GM12878 (cell line): ENCODE data around the gene FMNL2. TPM values are rescaled to one million over a fixed set of nuclear protein-coding genes. Genes with fewer than 3 reads are reported as not detected.

ENCODE experiments used
- ATAC-seq: fragments of 200-7000 bp; cut with Tn5 transposase; 3 replicates; pipeline ENCODE4 v1.9.1; 2020; ENCODE audit warnings: mild to moderate bottlenecking, moderate library complexity
- BruUV-seq: library from RNA; stranded (reverse); fragments of 400-500 nt; replicated peaks from 2 replicates; lab custom pipeline; 2021; lab: Mats Ljungman, UMichigan
- CTCF ChIA-PET: fragments of 300-600 bp; sonication (Branson Sonifier 250); formaldehyde crosslinking; extraction: SDS; loops from one replicate; lab custom pipeline; 2021; ENCODE audit warnings: inconsistent platforms; lab: Yijun Ruan, JAX
- POLR2A ChIA-PET: fragments of 350-600 bp; formaldehyde crosslinking; extraction: SDS; loops from one replicate; lab custom pipeline; 2021; ENCODE audit warnings: inconsistent platforms; lab: Charles Lee
- RAD21 ChIA-PET: fragments of 300-600 bp; sonication (Branson Sonifier 250); formaldehyde crosslinking; loops from one replicate; lab custom pipeline; 2023; ENCODE audit warnings: antibody characterized with exemption; ENCODE audit not compliant: unreplicated experiment; lab: Charles Lee
- SMC1A ChIA-PET: fragments of 300-600 bp; sonication (Branson Sonifier 250); formaldehyde crosslinking; loops from one replicate; lab custom pipeline; 2023; ENCODE audit not compliant: unreplicated experiment, uncharacterized antibody; lab: Charles Lee
- DNase-seq: peaks from one replicate; pipeline ENCODE4 v3.0.0-alpha.2; 2011; ENCODE audit warnings: low read depth, low spot score
- FAIRE-seq: peaks from 3 replicates; lab custom pipeline; 2011; peaks lifted over from hg19 to GRCh38; lab: Jason Lieb, UNC
- H2AFZ ChIP-seq: 2 replicates; pipeline ENCODE4 v1.6.0; 2011; ENCODE audit warnings: low read depth, low read length, control low read depth; ENCODE audit not compliant: control insufficient read depth
- H3K27ac ChIP-seq: 2 replicates; pipeline ENCODE4 v1.5.1; 2011; ENCODE audit warnings: control low read depth; ENCODE audit not compliant: control insufficient read depth, insufficient read depth
- H3K27me3 ChIP-seq, 2 experiments: replicated peaks in 1 of 2; 2 replicates each; pipeline versions ENCODE4 v1.6.0 to v1.6.1; 2011; ENCODE audit warnings: low read length in 1 of 2; ENCODE audit not compliant: control insufficient read depth in 2 of 2, insufficient read depth in 2 of 2
- H3K36me3 ChIP-seq, 2 experiments: 2 replicates each; pipeline ENCODE4 v1.5.1; 2011; ENCODE audit warnings: low read length in 1 of 2; ENCODE audit not compliant: control insufficient read depth in 2 of 2, insufficient read depth in 2 of 2
- H3K4me1 ChIP-seq: 2 replicates; pipeline ENCODE4 v1.6.1; 2011; ENCODE audit warnings: mild to moderate bottlenecking, low read length, moderate library complexity, mixed read lengths; ENCODE audit not compliant: control insufficient read depth, insufficient read depth
- H3K4me2 ChIP-seq: 2 replicates; pipeline ENCODE4 v1.6.0; 2011; ENCODE audit warnings: control low read depth; ENCODE audit not compliant: control insufficient read depth, insufficient read depth
- H3K4me3 ChIP-seq: fragments of 200-600 bp; sonication (generic); 2 replicates; pipeline ENCODE4 v1.5.1; 2016
- H3K79me2 ChIP-seq: 2 replicates; pipeline ENCODE4 v1.6.0; 2011; ENCODE audit warnings: low read length; ENCODE audit not compliant: control insufficient read depth, insufficient read depth
- H3K9ac ChIP-seq: 2 replicates; pipeline ENCODE4 v1.8.0; 2011; ENCODE audit warnings: low read length, control low read depth, mixed read lengths; ENCODE audit not compliant: control insufficient read depth, insufficient read depth
- H3K9me3 ChIP-seq: replicated peaks from 3 replicates; pipeline ENCODE4 v1.5.1; 2011; ENCODE audit warnings: mild to moderate bottlenecking, low read length; ENCODE audit not compliant: control insufficient read depth, insufficient read depth
- H4K20me1 ChIP-seq: 2 replicates; pipeline ENCODE4 v1.6.0; 2011; ENCODE audit not compliant: control insufficient read depth, insufficient read depth
- CBFB ChIP-seq: IDR thresholded peaks from 2 replicates; pipeline ENCODE4 v1.6.1; 2016; ENCODE audit warnings: antibody characterized with exemption, low read depth
- CEBPZ ChIP-seq: fragments of 150-350 bp; IDR thresholded peaks from 2 replicates; pipeline ENCODE4 v1.6.1; 2016; ENCODE audit warnings: low read depth, low read length
- CREB1 ChIP-seq: IDR thresholded peaks from 2 replicates; pipeline ENCODE4 v1.6.1; 2012; ENCODE audit warnings: low read depth, mild to moderate bottlenecking, inconsistent platforms
- HCFC1 ChIP-seq: fragments of 150-350 bp; IDR thresholded peaks from 2 replicates; pipeline ENCODE4 v1.6.1; 2014; ENCODE audit warnings: low read length
- JUNB ChIP-seq: IDR thresholded peaks from 2 replicates; pipeline ENCODE4 v1.6.1; 2016; ENCODE audit warnings: antibody characterized with exemption, mild to moderate bottlenecking
- NFYB ChIP-seq: IDR thresholded peaks from 2 replicates; pipeline ENCODE4 v1.6.1; 2011; ENCODE audit warnings: low read depth, mild to moderate bottlenecking, low read length, improper control_type of control experiment, moderate library complexity; ENCODE audit not compliant: insufficient read depth
- RELB ChIP-seq: fragments of 450-650 bp; IDR thresholded peaks from 2 replicates; pipeline ENCODE4 v1.6.1; 2017; ENCODE audit warnings: low read depth, mild to moderate bottlenecking, moderate library complexity
- SMAD5 ChIP-seq: IDR thresholded peaks from 2 replicates; pipeline ENCODE4 v1.6.1; 2016; ENCODE audit warnings: antibody characterized with exemption, low read depth
- SUZ12 ChIP-seq: fragments of 200-600 bp; sonication (generic); IDR thresholded peaks from one replicate; pipeline ENCODE4 v1.6.1; 2018; ENCODE audit warnings: antibody characterized with exemption, mild to moderate bottlenecking; ENCODE audit not compliant: unreplicated experiment
- ZNF274 ChIP-seq: IDR thresholded peaks from one replicate; pipeline ENCODE4 v1.8.0; 2011; ENCODE audit not compliant: insufficient read length, insufficient read depth
- WGBS: methylation state at CpG from one replicate; pipeline ENCODE4 v1.1.6; 2016; ENCODE audit warnings: low lambda C conversion rate; ENCODE audit not compliant: insufficient replicate concordance, insufficient coverage; ENCODE audit errors: missing lambda C conversion rate; 5-methylcytosine and 5-hydroxymethylcytosine counted together
- in situ Hi-C: fragments of 300-500 bp; cut with MboI; formaldehyde crosslinking; loops from 9 replicates; pipeline ENCODE4 v1.14.3; 2018; ENCODE audit warnings: mixed read lengths
- intact Hi-C: fragments of 100-400 bp; cut with micrococcal nuclease; formaldehyde crosslinking; loops from one replicate; pipeline ENCODE4 v1.14.2; 2022; ENCODE audit not compliant: unreplicated experiment
- polyA plus RNA-seq, 11 experiments: library from polyadenylated mRNA; depleted of rRNA in 4 of 11; unstranded in 6 of 11; stranded (reverse) in 5 of 11; fragments of >200 nt; fragmentation: Nextera tagmentation in 4 of 11; fragmentation: Illumina TruSeq in 1 of 11; extraction: Ambion mirVana in 4 of 11; extraction: Trizol in 1 of 11; gene quantifications; 1 replicate in 1 of 11; 2 replicates in 10 of 11; pipeline versions ENCODE4 v1.2.1 to v1.2.3, GENCODE V29; 2011 to 2016; ENCODE audit warnings: inconsistent platforms in 2 of 11, missing spikeins in 2 of 11, low read depth in 1 of 11
- total RNA-seq, 4 experiments: library from RNA; depleted of rRNA in 3 of 4; stranded (reverse); fragments of >200 nt in 3 of 4; fragmentation: Illumina TruSeq in 1 of 4; extraction: Trizol in 1 of 4; gene quantifications; 2 replicates each; pipeline versions ENCODE4 v1.2.1 to v1.2.3, GENCODE V29; 2013 to 2021

The FMNL2 gene
- total and polyA plus RNA-seq, 10 of the 15 experiments (the other 5 are each of a cell fraction or from before 2014, with no cell fraction given): 0.13 to 9.9 (median 0.35) TPM

- TF ChIP-seq CEBPZ (no peak), NFYB (no peak)
- TF ChIP-seq, all 136 proteins: peak for 0
These were observed 24.8 kb downstream of the FMNL2 start (continued) for GRCh38 chr2:152359573-152360363.

- WGBS: 0% methylated on average over 1 of the region's 1 CpG
These were observed 29.0 kb downstream of the FMNL2 start for GRCh38 chr2:152363936-152364335.

More at GRCh38 chr2:152363936-152364335, 29.0 kb downstream of the FMNL2 start:
- no peak overlapping the region for H2AFZ ChIP-seq
- ChIA-PET RAD21 (no interaction called here), POLR2A (no interaction called here), SMC1A (no interaction called here), CTCF (no interaction called here)
- no peaks in the 10 kb centered on the region for H3K27me3 ChIP-seq
- no peaks in the 10 kb centered on the region for H3K36me3 ChIP-seq
- BruUV-seq: no TSS peak
- in situ Hi-C loops: no loop called here
- peak; percentile 66 for ATAC-seq
- TF ChIP-seq JUNB (no peak), ZNF274 (no peak), CREB1 (no peak), CEBPZ (no peak), SUZ12 (no peak), HCFC1 (no peak), CBFB (no peak), RELB (no peak), SMAD5 (no peak)
- FAIRE-seq: no peak
- H3K9ac ChIP-seq: no peak overlapping the region
- H3K4me1 ChIP-seq: peaks cover 9% of the 10 kb centered on the region
- no peak for DNase-seq
- H3K4me3 ChIP-seq: no peak overlapping the region
- no peak overlapping the region for H3K27ac ChIP-seq
- H3K4me2 ChIP-seq: no peak overlapping the region
- H3K79me2 ChIP-seq: no peaks in the 10 kb centered on the region; the same call in 1 of the 2 replicates
- intact Hi-C loops: no loop called here
- no peaks in the 10 kb centered on the region for H3K9me3 ChIP-seq
- no peaks in the 10 kb centered on the region for H4K20me1 ChIP-seq
